DMS79 (cell line): ENCODE data around the gene UVSSA.
A peak's percentile ranks its signal among the peaks of the same experiment; 100 is the strongest.

Experiments used
- DNase-seq: peaks from one replicate; lab custom pipeline; 2025; lab: John Stamatoyannopoulos, UW

UVSSA gene

GRCh38 chr4:1348746-1349145, 1.7 kb downstream of the UVSSA start:
- no peak for DNase-seq

GRCh38 chr4:1349359-1350168, 2.6 kb downstream of the UVSSA start:
- no peak for DNase-seq

GRCh38 chr4:1350169-1350520, 3.1 kb downstream of the UVSSA start:
- no peak for DNase-seq

- DNase-seq, result peak; percentile 5
These were observed 5.0 kb downstream of the UVSSA start for GRCh38 chr4:1351854-1352566.

- DNase-seq, result no peak
These were observed 5.5 kb downstream of the UVSSA start for GRCh38 chr4:1352567-1352900.

- no peak for DNase-seq
These were observed 6.4 kb downstream of the UVSSA start for GRCh38 chr4:1353186-1354055.

GRCh38 chr4:1354136-1354982, 7.4 kb downstream of the UVSSA start:
- DNase-seq, result no peak

- no peak for DNase-seq
These were observed 7.9 kb downstream of the UVSSA start for GRCh38 chr4:1354983-1355275.

GRCh38 chr4:1355378-1355777, 8.4 kb downstream of the UVSSA start:
- DNase-seq, result no peak

GRCh38 chr4:1356181-1356998, 9.4 kb downstream of the UVSSA start:
- no peak for DNase-seq

- no peak for DNase-seq
These were observed 10.6 kb downstream of the UVSSA start for GRCh38 chr4:1357356-1358248.

- DNase-seq, result no peak
These were observed 11.6 kb downstream of the UVSSA start for GRCh38 chr4:1358421-1359143.

GRCh38 chr4:1359144-1359501, 12.1 kb downstream of the UVSSA start:
- peak; percentile 50 for DNase-seq

GRCh38 chr4:1359976-1360375, 13.0 kb downstream of the UVSSA start:
- no peak for DNase-seq

GRCh38 chr4:1360423-1361283, 13.6 kb downstream of the UVSSA start:
- DNase-seq, result no peak

- DNase-seq, result no peak
These were observed 14.4 kb downstream of the UVSSA start for GRCh38 chr4:1361431-1361830.

GRCh38 chr4:1362046-1362445, 15.0 kb downstream of the UVSSA start:
- DNase-seq, result no peak

- no peak for DNase-seq
These were observed 15.5 kb downstream of the UVSSA start for GRCh38 chr4:1362521-1362920.

GRCh38 chr4:1363513-1363912, 16.5 kb downstream of the UVSSA start:
- DNase-seq, result no peak
